Stimulated activated CD4-positive, alpha-beta T cell treated with anti-CD3 and anti-CD28 coated beads, TNF-alpha, amount 100 ng/mL, for 4 hours (primary cell): Measurements from ENCODE around the gene WDR93.
A peak's percentile ranks its signal among the peaks of the same experiment; 100 is the strongest.
"Not testable (repeated sequence)": the region's sequence is repeated elsewhere in the genome, so short reads cannot be mapped to it uniquely, and the experiment has no call there.

Experiments
- DNase-seq, 3 experiments: peaks; one replicate each; pipeline ENCODE4 v3.0.0-alpha.2; 2020; ENCODE audit warnings: low read depth in 3 of 3

WDR93 gene

DNA sequence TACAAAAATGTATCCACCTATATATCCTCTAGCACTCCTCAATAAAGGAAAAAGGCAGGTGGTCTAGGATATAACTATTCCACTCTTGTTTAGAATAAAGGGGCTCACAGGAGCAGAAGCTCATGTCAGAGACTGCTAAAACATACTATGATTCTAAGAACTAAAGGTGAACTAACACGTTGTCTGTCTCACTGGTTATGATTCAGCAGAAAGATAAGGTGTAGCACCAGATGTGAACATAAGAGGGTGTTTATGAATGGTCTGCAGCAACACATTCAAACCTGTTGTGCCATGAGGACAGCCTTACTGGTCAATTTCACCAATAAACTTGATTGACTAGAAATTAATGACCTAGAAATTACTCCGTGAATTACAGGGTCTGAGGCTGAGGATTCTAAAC lies 4.6 kb upstream of the WDR93 start:
- DNase-seq = no peak

DNA sequence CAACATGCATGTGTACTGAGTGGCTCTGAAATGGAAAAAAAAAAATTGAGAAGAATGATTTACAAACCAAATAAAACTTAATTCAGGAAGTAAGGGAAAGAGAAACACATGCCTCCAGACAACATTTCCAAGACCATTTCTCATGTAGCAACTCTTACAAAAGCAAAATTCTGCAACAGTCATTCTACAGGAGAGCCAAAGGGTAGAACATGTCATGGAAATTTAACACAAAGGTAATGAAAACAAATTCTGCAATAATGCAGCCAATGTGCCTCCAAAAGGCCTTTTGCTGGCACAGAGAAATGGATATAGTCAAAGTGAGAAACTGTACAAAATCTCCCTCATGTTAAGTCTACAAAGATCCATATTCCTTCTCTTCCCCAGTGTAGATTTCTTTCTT lies 4.1 kb upstream of the WDR93 start:
- no peak for DNase-seq

GRCh38 chr15:89689930-89690275 lies 708 bp upstream of the WDR93 start:
- DNase-seq = not testable (repeated sequence)

- no peak for DNase-seq
These were observed 2.5 kb downstream of the WDR93 start for GRCh38 chr15:89693091-89693490.

- no peak for DNase-seq
These were observed 3.1 kb downstream of the WDR93 start for GRCh38 chr15:89693696-89694095.

GRCh38 chr15:89695198-89695597 lies 4.6 kb downstream of the WDR93 start:
- no peak for DNase-seq

DNA sequence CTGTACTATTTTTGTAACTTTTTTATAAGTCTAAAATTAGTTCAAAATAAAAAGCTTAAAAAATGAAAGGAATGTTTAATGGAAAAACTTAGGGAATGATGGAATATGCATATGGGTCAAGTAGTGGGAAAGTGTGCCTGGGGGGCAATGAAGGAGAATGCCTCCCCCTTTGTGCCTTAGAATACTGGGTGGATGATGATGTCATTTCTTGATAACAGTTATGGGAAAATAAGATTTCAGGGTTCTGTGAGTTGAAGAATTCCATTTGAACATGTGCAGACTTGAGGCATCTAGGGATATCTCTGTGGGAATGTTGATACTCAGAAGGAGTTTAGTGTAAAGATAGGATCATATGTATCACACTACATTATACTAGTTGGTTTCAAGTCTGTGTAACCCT lies 13.8 kb downstream of the WDR93 start:
- no peak for DNase-seq

DNA sequence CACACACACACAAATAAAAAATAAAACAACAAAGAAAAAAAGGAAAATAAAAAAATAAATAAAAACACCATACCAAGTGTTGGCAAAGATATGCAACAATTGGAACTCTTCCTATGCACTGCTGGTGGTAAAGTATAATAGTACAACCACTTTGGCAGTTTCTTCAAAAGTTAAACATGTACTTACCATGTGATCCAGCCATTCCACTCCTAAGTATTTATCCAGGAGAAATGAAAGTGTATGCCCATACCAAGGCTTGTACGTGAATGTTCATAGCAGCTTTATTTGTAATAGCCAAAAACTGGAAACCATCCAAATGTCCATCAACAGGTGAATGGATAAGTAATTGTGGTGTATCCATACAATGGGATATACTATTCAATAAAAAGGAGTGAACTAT lies 17.0 kb downstream of the WDR93 start:
- no peak for DNase-seq

DNA sequence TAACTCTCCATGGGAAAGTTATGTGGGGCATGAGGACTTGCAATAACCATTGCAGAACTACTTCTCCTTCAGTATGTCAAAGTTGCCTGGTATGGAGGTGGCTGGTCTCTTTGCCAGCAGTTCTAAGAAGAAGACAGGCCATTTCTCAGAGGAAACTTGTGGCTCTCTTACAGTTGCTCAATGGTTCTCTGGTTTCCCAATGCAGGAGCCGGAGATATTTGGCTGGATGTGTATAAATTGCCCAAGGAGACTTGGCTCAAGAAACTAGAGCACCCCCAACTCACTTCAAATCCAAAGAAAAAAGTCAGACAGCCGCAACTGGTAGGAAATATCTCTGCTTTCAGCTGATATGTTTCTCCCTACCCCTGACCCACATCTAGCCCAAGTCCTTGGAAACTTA lies 24.2 kb downstream of the WDR93 start:
- no peak for DNase-seq

DNA sequence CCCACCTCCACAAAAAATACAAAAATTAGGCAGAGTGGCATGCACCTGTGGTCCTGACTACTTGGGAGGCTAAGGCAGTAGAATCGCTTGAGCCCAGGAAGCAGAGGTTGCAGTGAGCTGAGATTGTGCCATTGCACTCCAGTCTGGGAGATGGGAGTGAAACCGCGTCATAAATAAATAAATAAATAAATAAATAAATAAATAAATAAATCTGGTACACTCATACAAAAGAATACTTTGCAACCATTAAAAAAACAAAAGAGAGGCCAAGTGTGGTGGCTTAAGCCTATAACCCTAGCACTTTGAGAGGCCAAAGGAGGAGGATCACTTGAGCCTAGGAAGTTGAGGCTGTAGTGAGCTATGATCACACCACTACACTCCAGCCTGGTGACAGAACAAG lies 32.4 kb downstream of the WDR93 start:
- DNase-seq = no peak

DNA sequence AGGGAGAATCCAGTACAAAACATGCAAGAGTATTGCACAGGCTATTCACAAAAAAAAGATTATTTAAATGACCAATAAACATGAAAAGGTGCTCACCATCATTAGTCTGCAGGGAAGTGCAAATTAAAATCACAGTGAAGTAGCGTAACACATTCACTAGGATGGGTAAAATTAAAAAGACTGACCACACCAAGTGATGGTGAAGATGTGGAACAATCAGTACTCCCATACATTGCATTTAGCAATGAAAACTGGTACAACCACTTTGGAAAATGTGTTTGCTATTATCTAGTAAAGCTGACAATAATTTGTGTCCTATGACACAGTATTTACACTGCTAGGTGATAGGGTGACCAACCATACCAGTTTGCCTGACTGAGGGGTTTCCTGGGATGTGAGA lies 34.0 kb downstream of the WDR93 start:
- DNase-seq = no peak

- no peak for DNase-seq
These were observed 34.5 kb downstream of the WDR93 start for GRCh38 chr15:89725064-89725463.

- DNase-seq = no peak
These were observed 37.6 kb downstream of the WDR93 start for GRCh38 chr15:89728254-89728653.

DNA sequence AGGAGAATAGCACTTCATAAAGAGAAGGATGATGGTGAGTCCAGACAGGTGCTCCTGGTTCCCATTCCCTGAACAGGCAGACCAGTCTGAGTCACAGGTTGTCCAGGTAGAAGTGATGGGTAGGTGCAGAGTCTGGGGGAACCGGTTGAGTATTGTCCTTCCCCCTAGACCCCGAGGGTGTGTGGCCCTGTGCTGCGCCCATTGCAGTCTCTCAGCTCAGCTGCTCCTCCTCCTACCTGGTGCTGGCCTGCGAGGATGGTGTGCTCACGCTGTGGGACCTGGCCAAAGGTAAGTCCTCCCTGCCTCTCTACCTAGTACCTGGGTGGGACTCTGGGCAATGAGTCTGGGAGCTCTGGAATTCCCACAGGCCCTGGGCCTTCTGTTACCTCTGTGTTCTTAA lies 40.7 kb downstream of the WDR93 start:
- no peak for DNase-seq

DNA sequence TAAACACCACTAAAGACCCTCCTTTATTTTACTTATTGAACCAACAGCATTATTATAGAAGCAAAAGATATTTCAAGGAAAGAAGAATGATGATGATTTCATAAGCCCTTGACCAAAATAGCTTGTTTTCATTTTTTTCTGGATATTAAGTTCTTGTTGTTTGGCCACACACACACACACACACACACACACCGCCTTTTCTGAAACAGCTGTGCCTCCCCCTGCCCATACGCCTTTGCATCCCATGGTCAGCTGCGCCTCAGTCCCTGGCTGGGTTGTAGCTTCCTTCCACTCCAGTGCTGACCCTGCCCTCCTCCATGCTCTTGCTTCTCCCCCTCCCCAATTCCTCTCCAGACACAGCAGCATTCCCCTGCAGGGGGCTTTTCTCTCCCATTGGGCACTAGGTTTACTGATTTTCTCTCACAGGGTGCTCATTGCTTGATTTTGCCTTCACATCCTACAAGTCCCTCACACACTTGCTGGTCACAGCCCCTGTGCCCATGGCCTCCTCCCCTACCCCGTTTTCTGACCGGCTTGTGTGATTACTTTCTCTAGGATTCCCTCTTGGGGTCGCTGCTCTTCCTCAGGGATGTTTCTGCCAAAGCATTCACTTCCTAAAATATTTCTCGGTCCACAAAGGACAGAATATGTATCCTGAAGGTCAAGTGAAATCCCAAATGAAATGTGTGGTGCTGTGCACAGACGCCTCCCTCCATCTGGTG lies 42.0 kb downstream of the WDR93 start:
- no peak for DNase-seq

- no peak for DNase-seq
These were observed 45.2 kb downstream of the WDR93 start for GRCh38 chr15:89735773-89736172.

- peak in 1 of 3 experiments; percentile 6 for DNase-seq
These were observed 49.5 kb downstream of the WDR93 start for GRCh38 chr15:89740137-89740536.

DNA sequence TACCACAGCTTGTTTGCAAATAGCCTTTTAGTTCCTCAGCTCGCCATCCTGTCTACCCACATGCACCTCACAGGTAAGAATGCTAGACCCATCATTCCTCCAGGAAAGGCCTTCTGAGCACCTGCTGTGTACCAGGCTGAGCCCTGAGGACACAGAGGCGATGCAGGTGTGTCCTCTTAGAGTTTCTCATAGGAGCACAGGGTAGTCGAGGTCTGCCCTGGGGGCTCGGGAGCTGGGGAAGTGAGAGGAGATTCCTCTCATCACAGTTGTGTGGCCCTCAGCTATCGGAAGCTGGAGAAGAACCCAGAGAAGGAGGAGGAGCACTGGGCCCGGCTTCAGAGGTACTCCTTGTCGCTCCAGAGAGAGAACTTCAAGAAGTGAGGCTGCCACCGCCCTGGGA lies 52.4 kb downstream of the WDR93 start:
- no peak for DNase-seq

- DNase-seq = no peak
These were observed 53.0 kb downstream of the WDR93 start for GRCh38 chr15:89743594-89743993.

GRCh38 chr15:89745131-89745530 lies 54.5 kb downstream of the WDR93 start:
- DNase-seq = no peak

- DNase-seq = no peak
These were observed 55.2 kb downstream of the WDR93 start for GRCh38 chr15:89745768-89746167.

DNA sequence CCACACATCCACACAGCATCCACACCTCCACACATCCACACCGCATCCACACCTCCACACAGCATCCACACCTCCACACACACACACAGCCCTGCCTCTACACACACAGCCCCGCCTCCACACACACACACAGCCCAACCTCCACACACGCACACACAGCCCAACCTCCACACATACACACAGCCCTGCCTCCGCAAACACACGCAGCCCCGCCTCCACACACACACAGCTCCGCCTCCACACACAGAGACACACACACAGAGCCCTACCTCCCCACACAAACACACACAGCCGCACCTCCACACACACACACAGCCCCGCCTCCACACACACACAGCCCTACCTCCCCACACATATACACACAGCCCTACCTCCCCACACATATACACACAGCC lies 55.8 kb downstream of the WDR93 start:
- DNase-seq = no peak

GRCh38 chr15:89747708-89748682 lies 57.4 kb downstream of the WDR93 start:
- DNase-seq = no peak
